ENCODE results near the gene CSRP2. TPM values are rescaled to one million over a fixed set of nuclear protein-coding genes. Genes with fewer than 3 reads are reported as not detected.

The CSRP2 gene
- total RNA-seq, 6 donors from 2014 or later, result 9.9 to 26.3 (median 22.2) TPM

DNA sequence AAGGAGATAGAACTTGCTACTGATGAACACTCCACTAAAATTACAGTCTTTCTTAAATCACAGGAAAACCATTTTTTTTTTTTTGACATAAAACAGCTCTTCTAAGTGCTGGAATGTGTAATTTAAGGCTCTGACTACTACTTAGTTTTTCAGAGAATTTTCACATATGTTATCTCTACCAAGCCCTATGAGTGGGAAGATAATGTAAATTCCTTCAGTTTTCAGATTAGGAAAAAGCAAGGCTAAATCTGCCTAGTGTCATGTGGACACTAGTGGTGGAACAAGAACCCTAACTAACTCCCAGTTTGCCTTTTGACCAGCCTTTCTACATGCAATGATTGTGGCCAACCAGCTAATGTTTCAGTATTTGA lies 37.3 kb upstream of the CSRP2 start:
- peaks cover 0 to 9% (median 0%) of the 10 kb centered on the region in 4 donors for H3K4me1 ChIP-seq
- ATAC-seq (ENCODE audit: low FRiP score in 2 of 2), result no peak

DNA sequence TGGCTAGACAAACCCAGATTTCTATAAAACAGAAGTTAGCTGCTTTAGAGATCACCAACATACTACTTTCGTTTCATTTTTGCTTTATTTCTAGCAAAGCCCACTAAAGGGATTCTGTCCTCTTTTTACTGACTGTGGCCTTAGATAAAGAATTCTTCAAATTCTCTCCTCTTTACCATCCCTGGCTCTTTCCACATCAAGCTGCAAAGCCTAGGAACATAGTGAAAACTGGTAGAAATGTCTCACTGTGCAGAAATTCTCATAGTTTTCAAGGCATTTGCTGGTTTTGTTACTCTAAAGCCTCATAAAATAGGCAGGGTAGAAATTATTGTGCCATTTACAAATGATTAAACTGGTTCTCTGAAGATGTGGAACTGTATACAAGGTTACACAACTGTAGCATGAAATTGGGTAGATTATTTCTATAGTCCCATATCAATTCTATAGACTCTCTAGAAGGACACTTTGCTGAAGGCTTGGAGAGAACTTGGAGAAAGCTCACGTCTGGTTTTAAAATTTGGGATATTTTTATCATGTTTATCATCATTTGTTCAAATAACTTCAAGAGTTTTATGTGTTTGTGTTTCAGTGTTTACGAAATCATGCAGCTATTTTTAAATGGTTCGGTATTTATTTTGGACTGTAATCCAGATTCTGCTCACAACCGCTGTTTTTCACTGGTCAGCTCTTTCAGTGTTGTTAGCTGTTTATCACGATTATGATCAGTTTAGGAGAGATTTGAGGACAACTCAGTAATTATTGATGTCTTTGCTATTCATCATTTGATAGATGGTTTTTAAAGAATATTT lies 36.7 kb upstream of the CSRP2 start:
- Histone ChIP-seq H3K9me3 (no peaks in the 10 kb centered on the region), H3K4me1 (peaks cover 0 to 9% (median 0%) of the 10 kb centered on the region in 4 donors), H3K27me3 (no peaks in the 10 kb centered on the region), H3K36me3 (no peaks in the 10 kb centered on the region), H3K4me3 (no peak overlapping the region), H3K27ac (peak overlapping the region in 1 of 4 donors; percentile 29)
- ATAC-seq (ENCODE audit: low FRiP score in 2 of 2), result no peak
- 52% methylated on average over 6 of the region's 6 CpGs for WGBS, 2 donors
- no peak for DNase-seq
- no peak for TF ChIP-seq POLR2A (IDR thresholded peaks at IDR 0.05)
- TF ChIP-seq, protein P1, sequence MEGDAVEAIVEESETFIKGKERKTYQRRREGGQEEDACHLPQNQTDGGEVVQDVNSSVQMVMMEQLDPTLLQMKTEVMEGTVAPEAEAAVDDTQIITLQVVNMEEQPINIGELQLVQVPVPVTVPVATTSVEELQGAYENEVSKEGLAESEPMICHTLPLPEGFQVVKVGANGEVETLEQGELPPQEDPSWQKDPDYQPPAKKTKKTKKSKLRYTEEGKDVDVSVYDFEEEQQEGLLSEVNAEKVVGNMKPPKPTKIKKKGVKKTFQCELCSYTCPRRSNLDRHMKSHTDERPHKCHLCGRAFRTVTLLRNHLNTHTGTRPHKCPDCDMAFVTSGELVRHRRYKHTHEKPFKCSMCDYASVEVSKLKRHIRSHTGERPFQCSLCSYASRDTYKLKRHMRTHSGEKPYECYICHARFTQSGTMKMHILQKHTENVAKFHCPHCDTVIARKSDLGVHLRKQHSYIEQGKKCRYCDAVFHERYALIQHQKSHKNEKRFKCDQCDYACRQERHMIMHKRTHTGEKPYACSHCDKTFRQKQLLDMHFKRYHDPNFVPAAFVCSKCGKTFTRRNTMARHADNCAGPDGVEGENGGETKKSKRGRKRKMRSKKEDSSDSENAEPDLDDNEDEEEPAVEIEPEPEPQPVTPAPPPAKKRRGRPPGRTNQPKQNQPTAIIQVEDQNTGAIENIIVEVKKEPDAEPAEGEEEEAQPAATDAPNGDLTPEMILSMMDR (IDR thresholded peaks at IDR 0.05), result no peak
- TF ChIP-seq EP300 (IDR thresholded peaks at IDR 0.05), result no peak
- TF ChIP-seq POLR2AphosphoS5 (IDR thresholded peaks at IDR 0.05), result no peak

More for the DNA sequence above, 37.3 kb upstream of the CSRP2 start:
- no peaks in the 10 kb centered on the region for H3K27me3 ChIP-seq
- DNase-seq, result no peak
- no peaks in the 10 kb centered on the region for H3K36me3 ChIP-seq
- no peaks in the 10 kb centered on the region for H3K9me3 ChIP-seq
- H3K27ac ChIP-seq, result peak overlapping the region in 1 of 4 donors; percentile 29
- no peak overlapping the region for H3K4me3 ChIP-seq
- TF ChIP-seq EP300 (IDR thresholded peaks at IDR 0.05) (no peak), POLR2A (IDR thresholded peaks at IDR 0.05) (no peak)

DNA sequence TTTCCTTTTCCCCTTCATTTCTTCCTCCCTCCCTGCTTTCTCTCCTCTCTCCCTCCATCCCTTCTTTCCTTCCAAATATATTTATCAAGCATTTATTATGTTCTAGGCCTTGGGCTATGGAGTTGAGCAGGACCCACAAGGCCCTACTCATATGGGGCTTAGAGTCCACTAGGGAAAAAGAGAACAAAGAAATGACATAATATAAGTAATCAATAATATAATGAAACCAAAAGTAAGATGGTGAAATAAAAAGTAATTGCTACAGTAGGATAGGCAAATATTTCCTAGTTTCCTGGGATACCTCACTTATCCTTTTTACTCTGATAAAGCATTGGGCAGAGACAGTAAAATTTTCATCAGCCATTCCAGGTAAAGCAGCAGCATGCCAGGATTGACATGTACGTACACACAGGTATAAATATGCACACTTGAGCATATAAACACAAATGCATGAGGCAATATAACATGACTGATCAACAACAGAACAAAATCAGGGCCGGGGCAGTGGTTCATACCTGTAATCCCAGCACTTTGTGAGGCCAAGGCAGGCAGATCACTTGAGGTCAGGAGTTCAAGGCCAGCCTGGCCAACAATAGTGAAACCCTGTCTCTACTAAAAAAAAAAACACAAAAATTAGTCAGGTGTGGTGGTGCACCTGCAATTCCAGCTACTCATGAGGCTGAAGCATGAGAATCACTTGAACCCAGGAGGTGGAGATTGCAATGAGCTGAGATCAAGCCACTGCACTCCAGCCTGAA lies 35.5 kb upstream of the CSRP2 start:
- Histone ChIP-seq H3K27ac (no peak overlapping the region), H3K4me3 (no peak overlapping the region), H3K36me3 (no peaks in the 10 kb centered on the region), H3K9me3 (no peaks in the 10 kb centered on the region), H3K4me1 (peaks cover 0 to 9% (median 0%) of the 10 kb centered on the region in 4 donors), H3K27me3 (no peaks in the 10 kb centered on the region)
- ATAC-seq (ENCODE audit: low FRiP score in 2 of 2) (no peak), DNase-seq (no peak)
- TF ChIP-seq, protein P1 (IDR thresholded peaks at IDR 0.05), result no peak
- no peak for TF ChIP-seq POLR2A (IDR thresholded peaks at IDR 0.05)
- TF ChIP-seq POLR2AphosphoS5 (IDR thresholded peaks at IDR 0.05), result no peak
- TF ChIP-seq EP300 (IDR thresholded peaks at IDR 0.05), result no peak
- 82 to 94% methylated on average over 2 of the region's 2 CpGs for WGBS, 2 donors

DNA sequence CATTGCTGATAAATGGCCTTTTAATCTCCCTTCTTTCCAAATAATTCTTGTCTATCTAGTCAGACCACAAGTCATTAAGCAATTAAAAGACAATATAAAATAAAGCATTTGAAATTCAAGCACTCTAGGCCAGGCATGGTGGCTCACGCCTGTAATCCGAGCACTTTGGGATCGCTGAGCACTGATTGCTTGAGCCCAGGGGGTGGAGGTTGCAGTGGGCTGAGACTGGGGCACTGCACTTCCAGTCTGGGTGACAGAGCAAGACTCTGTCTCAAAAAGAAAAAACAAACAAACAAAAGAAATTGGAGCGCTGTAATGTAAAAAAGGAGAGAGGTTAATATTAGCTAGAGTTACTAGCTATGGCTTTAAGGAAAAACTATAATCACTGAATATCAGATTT lies 30.5 kb upstream of the CSRP2 start:
- H3K27ac ChIP-seq, result no peak overlapping the region
- WGBS, 2 donors, result 85 to 88% methylated on average over 4 of the region's 4 CpGs
- no peak for ATAC-seq (ENCODE audit: low FRiP score in 2 of 2)
- H3K27me3 ChIP-seq, result no peaks in the 10 kb centered on the region
- H3K4me3 ChIP-seq, result no peak overlapping the region
- no peak for DNase-seq
- no peak for TF ChIP-seq POLR2A (IDR thresholded peaks at IDR 0.05)
- no peaks in the 10 kb centered on the region for H3K9me3 ChIP-seq
- H3K4me1 ChIP-seq, result no peaks in the 10 kb centered on the region
- no peaks in the 10 kb centered on the region for H3K36me3 ChIP-seq

DNA sequence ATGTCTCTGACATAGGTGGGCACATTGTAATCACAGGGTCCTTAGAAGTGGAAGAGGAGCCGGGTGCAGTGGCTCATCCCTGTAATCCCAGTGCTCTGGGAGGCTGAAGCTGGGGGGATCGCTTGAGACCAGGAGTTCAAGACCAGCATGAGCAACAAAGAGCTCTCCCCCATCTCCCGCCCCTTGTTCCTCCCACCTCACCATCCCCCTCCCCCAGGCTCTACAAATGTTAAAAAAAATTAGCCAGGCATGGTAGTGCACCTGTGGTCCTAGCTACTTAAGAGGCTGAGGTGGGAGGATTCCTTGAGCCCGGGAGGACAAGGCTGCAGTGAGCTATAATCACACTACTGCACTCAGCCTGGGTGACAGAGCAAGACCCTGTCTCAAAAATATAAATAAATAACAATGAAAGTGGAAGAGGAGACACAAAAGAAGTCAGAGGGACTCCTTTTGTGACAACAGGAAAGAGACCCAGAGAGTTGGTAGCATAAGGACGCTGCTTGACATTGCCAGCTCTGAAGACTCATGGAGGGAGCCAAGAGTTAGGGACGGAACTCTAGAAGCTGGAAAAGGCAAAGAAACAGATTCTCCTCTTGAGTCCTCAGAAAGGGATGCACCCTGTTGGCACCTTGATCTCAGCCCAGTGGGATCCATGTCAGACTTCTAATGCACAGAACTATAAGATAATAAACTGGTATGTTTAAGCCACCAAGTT lies 29.6 kb upstream of the CSRP2 start:
- Histone ChIP-seq H3K4me3 (no peak overlapping the region), H3K36me3 (no peaks in the 10 kb centered on the region), H3K27me3 (no peaks in the 10 kb centered on the region), H3K4me1 (no peaks in the 10 kb centered on the region), H3K9me3 (no peaks in the 10 kb centered on the region), H3K27ac (no peak overlapping the region)
- 85% methylated on average over 4 to 5 of the region's 6 CpGs for WGBS, 2 donors
- DNase-seq (no peak), ATAC-seq (ENCODE audit: low FRiP score in 2 of 2) (no peak)
- TF ChIP-seq POLR2AphosphoS5 (IDR thresholded peaks at IDR 0.05) (no peak), EP300 (IDR thresholded peaks at IDR 0.05) (no peak), POLR2A (IDR thresholded peaks at IDR 0.05) (no peak)
- TF ChIP-seq, protein P1 (IDR thresholded peaks at IDR 0.05), result no peak

All from upper lobe of left lung (tissue), 6 donors.